Liver (tissue), 9 donors: ENCODE measurements around the gene SP140L. TPM values are rescaled to one million over a fixed set of nuclear protein-coding genes. Genes with fewer than 3 reads are reported as not detected.

ENCODE experiments used
- DNase-seq: peaks from one replicate; pipeline ENCODE4 v3.0.0-alpha.2; 2017; ENCODE audit warnings: low spot score
- H3K27ac ChIP-seq, 2 donors: one replicate each; pipeline ENCODE4 v1.7.0; 2013; ENCODE audit warnings: inconsistent platforms in 2 of 2, low read length in 2 of 2, control low read depth in 1 of 2, low read depth in 1 of 2, mild to moderate bottlenecking in 1 of 2
- H3K27me3 ChIP-seq, 4 donors: one replicate each; pipeline versions ENCODE4 v1.6.1 to v1.7.0; 2013; ENCODE audit warnings: low read length in 3 of 4, inconsistent platforms in 1 of 4, mild to moderate bottlenecking in 1 of 4, moderate library complexity in 1 of 4; ENCODE audit not compliant: control insufficient read depth in 4 of 4, insufficient read depth in 4 of 4
- H3K36me3 ChIP-seq, 4 donors: one replicate each; pipeline versions ENCODE4 v1.6.1 to v1.7.0; 2013; ENCODE audit warnings: low read length in 3 of 4, mild to moderate bottlenecking in 3 of 4, low read depth in 1 of 4, moderate library complexity in 1 of 4; ENCODE audit not compliant: control insufficient read depth in 4 of 4, insufficient read depth in 3 of 4
- H3K4me1 ChIP-seq, 4 donors: one replicate each; pipeline versions ENCODE4 v1.6.1 to v1.7.0; 2013; ENCODE audit warnings: low read length in 3 of 4, mild to moderate bottlenecking in 3 of 4, moderate library complexity in 1 of 4; ENCODE audit not compliant: control insufficient read depth in 4 of 4, insufficient read depth in 4 of 4
- H3K4me3 ChIP-seq, 3 donors: one replicate each; pipeline versions ENCODE4 v1.6.1 to v1.7.0; 2013; ENCODE audit warnings: low read length in 3 of 3, control low read depth in 1 of 3, low read depth in 1 of 3, mild to moderate bottlenecking in 1 of 3
- H3K9ac ChIP-seq, 2 donors: one replicate each; pipeline ENCODE4 v1.7.0; 2013; ENCODE audit warnings: low read length in 2 of 2, mild to moderate bottlenecking in 2 of 2, moderate library complexity in 2 of 2, control low read depth in 1 of 2, low read depth in 1 of 2
- H3K9me3 ChIP-seq, 4 donors: one replicate each; pipeline versions ENCODE4 v1.6.1 to v1.7.0; 2013; ENCODE audit warnings: low read length in 3 of 4; ENCODE audit not compliant: control insufficient read depth in 4 of 4
- ATF3 ChIP-seq: IDR thresholded peaks from 2 replicates; pipeline ENCODE4 v1.6.1; 2016; ENCODE audit warnings: antibody characterized with exemption
- EGR1 ChIP-seq, 2 donors: IDR thresholded peaks; 2 replicates each; pipeline ENCODE4 v1.6.1; 2016 to 2018; ENCODE audit warnings: antibody characterized with exemption in 2 of 2, low read depth in 2 of 2
- FOXA1 ChIP-seq: IDR thresholded peaks from 2 replicates; pipeline ENCODE4 v1.6.1; 2016; ENCODE audit warnings: antibody characterized with exemption
- FOXA2 ChIP-seq: IDR thresholded peaks from 2 replicates; pipeline ENCODE4 v1.6.1; 2016; ENCODE audit warnings: antibody characterized with exemption
- GABPA ChIP-seq, 2 donors: IDR thresholded peaks in 1 of 2; conservative IDR thresholded peaks in 1 of 2; 2 replicates each; pipeline ENCODE4 v1.6.1; 2016; ENCODE audit warnings: antibody characterized with exemption in 2 of 2, mild to moderate bottlenecking in 1 of 2, moderate library complexity in 1 of 2
- HNF4A ChIP-seq, 2 donors: conservative IDR thresholded peaks; 2 replicates each; pipeline ENCODE4 v1.6.1; 2016; ENCODE audit warnings: antibody characterized with exemption in 2 of 2, mild to moderate bottlenecking in 2 of 2
- HNF4G ChIP-seq: IDR thresholded peaks from 2 replicates; pipeline ENCODE4 v1.6.1; 2016; ENCODE audit warnings: antibody characterized with exemption
- JUND ChIP-seq, 2 donors: IDR thresholded peaks; 2 replicates each; pipeline ENCODE4 v1.6.1; 2016; ENCODE audit warnings: antibody characterized with exemption in 2 of 2
- NR2F2 ChIP-seq: IDR thresholded peaks from 2 replicates; pipeline ENCODE4 v1.6.1; 2016; ENCODE audit warnings: antibody characterized with exemption
- RAD21 ChIP-seq, 2 donors: IDR thresholded peaks; 2 replicates each; pipeline ENCODE4 v1.6.1; 2016; ENCODE audit warnings: antibody characterized with exemption in 2 of 2, mild to moderate bottlenecking in 2 of 2
- REST ChIP-seq: IDR thresholded peaks from 2 replicates; pipeline ENCODE4 v1.6.1; 2016; ENCODE audit warnings: antibody characterized with exemption, mild to moderate bottlenecking
- RXRA ChIP-seq, 2 donors: IDR thresholded peaks; 2 replicates each; pipeline ENCODE4 v1.6.1; 2017 to 2018; ENCODE audit warnings: antibody characterized with exemption in 2 of 2, mild to moderate bottlenecking in 1 of 2
- SP1 ChIP-seq: IDR thresholded peaks from 2 replicates; pipeline ENCODE4 v1.6.1; 2018; ENCODE audit warnings: antibody characterized with exemption, mild to moderate bottlenecking
- TAF1 ChIP-seq: conservative IDR thresholded peaks from 2 replicates; pipeline ENCODE4 v1.6.1; 2016; ENCODE audit warnings: antibody characterized with exemption, mild to moderate bottlenecking
- YY1 ChIP-seq: IDR thresholded peaks from 2 replicates; pipeline ENCODE4 v1.6.1; 2016; ENCODE audit warnings: antibody characterized with exemption, mild to moderate bottlenecking
- ZBTB33 ChIP-seq: IDR thresholded peaks from 2 replicates; pipeline ENCODE4 v1.6.1; 2016; ENCODE audit warnings: antibody characterized with exemption
- WGBS: extraction: QIAGEN DNeasy Blood & Tissue Kit; methylation state at CpG from one replicate; pipeline ENCODE4 v1.1.7; 2013; 5-methylcytosine and 5-hydroxymethylcytosine counted together
- polyA plus RNA-seq, 2 donors: library from polyadenylated mRNA; stranded (reverse) in 1 of 2; unstranded in 1 of 2; fragments of 200-250 nt in 1 of 2; fragments of >200 nt in 1 of 2; fragmentation: Nextera tagmentation in 1 of 2; extraction: Ambion mirVana in 1 of 2; gene quantifications; one replicate each; pipeline versions ENCODE4 v1.2.1 to v1.2.3, GENCODE V29; 2013 to 2015
- total RNA-seq, 2 donors: library from RNA; depleted of rRNA; stranded (reverse); fragments of >200 nt; gene quantifications; one replicate each; pipeline ENCODE4 v1.2.3, GENCODE V29; 2014
- TF ChIP-seq, protein P1 (sequence below): fragments of 150-350 bp; IDR thresholded peaks from 2 replicates; pipeline ENCODE4 v1.5.1; 2017; ENCODE audit warnings: improper control_type of control experiment, low read depth, low read length; ENCODE audit not compliant: missing input control
- donor health status: healthy.
- donor health status: healthy.
- donor health status: healthy.
- donor health status: healthy.
- donor health status: healthy.

The SP140L gene
- total and polyA plus RNA-seq, 4 donors, result 3.1 to 21.5 (median 6.6) TPM

DNA sequence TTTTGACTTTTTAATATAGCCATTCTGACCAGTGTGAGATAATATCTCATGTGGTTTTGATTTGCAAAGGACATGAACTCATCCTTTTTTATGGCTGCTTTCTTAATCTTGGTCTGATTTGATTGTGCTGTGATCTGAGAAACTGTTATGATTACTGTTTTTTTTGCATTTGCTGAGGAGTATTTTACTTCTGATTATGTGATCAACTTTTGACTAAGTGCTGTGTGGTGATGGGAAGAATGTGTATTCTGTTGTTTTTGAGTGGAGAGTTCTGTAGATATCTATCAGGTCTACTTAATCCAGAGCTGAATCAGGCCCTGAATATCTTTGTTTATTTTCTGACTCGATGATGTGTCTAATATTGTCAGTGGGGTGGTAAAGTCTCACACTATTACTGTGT, 16.8 kb downstream of the SP140L start:
- Histone ChIP-seq H3K27ac (no peak overlapping the region), H3K9ac (no peak overlapping the region), H3K4me1 (peaks cover 3 to 15% (median 7%) of the 10 kb centered on the region in 4 donors), H3K9me3 (no peaks in the 10 kb centered on the region), H3K4me3 (no peak overlapping the region), H3K36me3 (no peaks in the 10 kb centered on the region), H3K27me3 (no peaks in the 10 kb centered on the region)
- no peak for DNase-seq
- 84% methylated on average over 1 of the region's 1 CpG for WGBS
- TF ChIP-seq RAD21 (IDR thresholded peaks at IDR 0.05) (no peak), YY1 (no peak), EGR1 (IDR thresholded peaks at IDR 0.05; ENCODE audit: low read depth in 2 of 2) (no peak), REST (no peak), SP1 (no peak), HNF4G (no peak), FOXA2 (no peak), NR2F2 (no peak), ZBTB33 (no peak), ATF3 (no peak), TAF1 (no peak)

- Histone ChIP-seq H3K9me3 (no peaks in the 10 kb centered on the region), H3K4me1 (peaks cover 3 to 15% (median 7%) of the 10 kb centered on the region in 4 donors), H3K27me3 (no peaks in the 10 kb centered on the region), H3K27ac (no peak overlapping the region), H3K9ac (no peak overlapping the region), H3K4me3 (no peak overlapping the region), H3K36me3 (no peaks in the 10 kb centered on the region)
- TF ChIP-seq FOXA1, result no peak
- TF ChIP-seq HNF4A (conservative IDR thresholded peaks at IDR 0.05), result no peak
- no peak for TF ChIP-seq ATF3
- TF ChIP-seq, protein P1, sequence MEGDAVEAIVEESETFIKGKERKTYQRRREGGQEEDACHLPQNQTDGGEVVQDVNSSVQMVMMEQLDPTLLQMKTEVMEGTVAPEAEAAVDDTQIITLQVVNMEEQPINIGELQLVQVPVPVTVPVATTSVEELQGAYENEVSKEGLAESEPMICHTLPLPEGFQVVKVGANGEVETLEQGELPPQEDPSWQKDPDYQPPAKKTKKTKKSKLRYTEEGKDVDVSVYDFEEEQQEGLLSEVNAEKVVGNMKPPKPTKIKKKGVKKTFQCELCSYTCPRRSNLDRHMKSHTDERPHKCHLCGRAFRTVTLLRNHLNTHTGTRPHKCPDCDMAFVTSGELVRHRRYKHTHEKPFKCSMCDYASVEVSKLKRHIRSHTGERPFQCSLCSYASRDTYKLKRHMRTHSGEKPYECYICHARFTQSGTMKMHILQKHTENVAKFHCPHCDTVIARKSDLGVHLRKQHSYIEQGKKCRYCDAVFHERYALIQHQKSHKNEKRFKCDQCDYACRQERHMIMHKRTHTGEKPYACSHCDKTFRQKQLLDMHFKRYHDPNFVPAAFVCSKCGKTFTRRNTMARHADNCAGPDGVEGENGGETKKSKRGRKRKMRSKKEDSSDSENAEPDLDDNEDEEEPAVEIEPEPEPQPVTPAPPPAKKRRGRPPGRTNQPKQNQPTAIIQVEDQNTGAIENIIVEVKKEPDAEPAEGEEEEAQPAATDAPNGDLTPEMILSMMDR, result no peak
- TF ChIP-seq RAD21 (IDR thresholded peaks at IDR 0.05), result no peak
- no peak for TF ChIP-seq EGR1 (IDR thresholded peaks at IDR 0.05; ENCODE audit: low read depth in 2 of 2)
- no peak for TF ChIP-seq GABPA (IDR thresholded peaks at IDR 0.05 in 1 of 2, conservative IDR thresholded peaks at IDR 0.05 in 1 of 2)
- no peak for TF ChIP-seq JUND (IDR thresholded peaks at IDR 0.05)
- no peak for TF ChIP-seq RXRA (IDR thresholded peaks at IDR 0.05)
- WGBS, result 100% methylated on average over 1 of the region's 1 CpG
- DNase-seq, result no peak
These were observed 19.5 kb downstream of the SP140L start for GRCh38 chr2:230346465-230346864.
